Activated CD8-positive, alpha-beta memory T cell treated with anti-CD3 and anti-CD28 coated beads, Interleukin-2, amount 50 U/mL, for 1 hour (primary cell): Measurements from ENCODE around the gene HLA-C.
"Not testable (repeated sequence)": the region's sequence is repeated elsewhere in the genome, so short reads cannot be mapped to it uniquely, and the experiment has no call there.

Experiments used
- DNase-seq: peaks from one replicate; pipeline ENCODE4 v3.0.0-alpha.2; 2020; ENCODE audit errors: extremely low read depth

Gene HLA-C

GRCh38 chr6:31270788-31271640, 878 bp downstream of the HLA-C start:
- no peak for DNase-seq

GRCh38 chr6:31268836-31269235, 3.1 kb downstream of the HLA-C start:
- DNase-seq, result no peak

- no peak for DNase-seq
These were observed 3.5 kb downstream of the HLA-C start for GRCh38 chr6:31268369-31268765.

GRCh38 chr6:31267651-31268368, 4.1 kb downstream of the HLA-C start:
- no peak for DNase-seq

- DNase-seq, result no peak
These were observed 5.1 kb downstream of the HLA-C start for GRCh38 chr6:31266567-31267360.

DNA sequence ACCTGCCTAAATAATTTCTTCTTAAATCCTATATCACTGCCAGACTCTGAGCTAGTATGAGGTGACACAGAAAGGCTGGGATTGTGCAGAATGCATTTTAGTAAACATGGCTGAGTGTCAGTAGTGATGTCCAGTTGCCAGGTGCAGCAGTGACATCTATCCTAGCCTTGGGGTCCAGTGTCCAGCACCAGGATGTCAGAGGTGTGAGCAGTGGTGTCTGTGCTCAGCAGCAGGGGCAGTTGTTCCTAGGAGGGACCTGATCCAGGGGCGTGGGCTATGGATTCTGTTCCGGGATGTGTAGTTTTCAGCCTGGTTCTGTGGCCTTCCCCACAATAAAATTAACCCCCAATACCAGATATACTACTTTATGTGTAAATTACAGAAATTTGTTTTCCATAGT, 6.0 kb downstream of the HLA-C start:
- no peak for DNase-seq

- DNase-seq, result not testable (repeated sequence)
These were observed 8.5 kb downstream of the HLA-C start for GRCh38 chr6:31263346-31263933.

DNA sequence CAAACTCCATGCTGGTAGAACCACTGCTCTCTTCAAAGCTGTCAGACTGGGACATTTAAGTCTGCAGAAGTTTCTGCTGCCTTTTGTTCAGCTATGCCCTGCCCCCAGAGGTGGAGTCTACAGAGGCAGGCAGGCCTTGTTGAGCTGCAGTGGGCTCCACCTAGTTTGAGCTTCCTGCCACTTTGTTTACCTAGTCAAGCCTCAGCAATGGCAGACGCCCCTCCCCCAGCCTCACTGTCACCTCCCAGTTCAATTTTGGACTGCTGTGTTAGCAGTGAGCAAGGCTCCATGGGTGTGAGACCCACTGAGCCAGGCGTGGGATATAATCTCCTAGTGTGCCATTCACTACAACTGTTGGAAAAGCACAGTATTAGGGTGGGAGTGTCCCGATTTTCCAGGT, 11.9 kb downstream of the HLA-C start:
- not testable (repeated sequence) for DNase-seq

DNA sequence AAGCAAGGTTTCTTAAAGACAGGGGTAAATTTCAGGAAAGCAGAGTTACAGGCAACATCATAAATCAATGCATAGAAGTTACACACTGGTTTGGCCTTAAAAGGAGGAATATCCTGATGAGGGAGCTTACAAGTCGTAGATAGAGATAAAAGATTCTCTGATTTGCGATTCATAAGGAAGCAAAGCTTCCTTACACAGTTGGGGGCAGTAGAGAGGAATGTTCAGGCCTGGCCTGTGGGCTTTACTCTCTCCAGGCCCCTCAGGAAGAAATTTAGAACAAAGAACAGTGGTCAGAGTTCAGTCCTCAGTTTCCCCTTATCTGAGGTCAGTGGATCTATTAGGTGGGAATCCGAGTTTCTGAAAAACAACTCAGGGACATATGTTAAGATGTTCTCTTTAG, 19.3 kb downstream of the HLA-C start:
- DNase-seq, result no peak

- DNase-seq, result no peak
These were observed 20.6 kb downstream of the HLA-C start for GRCh38 chr6:31251261-31251660.

GRCh38 chr6:31249184-31249583, 22.7 kb downstream of the HLA-C start:
- DNase-seq, result no peak

GRCh38 chr6:31247813-31248212, 24.1 kb downstream of the HLA-C start:
- DNase-seq, result no peak

DNA sequence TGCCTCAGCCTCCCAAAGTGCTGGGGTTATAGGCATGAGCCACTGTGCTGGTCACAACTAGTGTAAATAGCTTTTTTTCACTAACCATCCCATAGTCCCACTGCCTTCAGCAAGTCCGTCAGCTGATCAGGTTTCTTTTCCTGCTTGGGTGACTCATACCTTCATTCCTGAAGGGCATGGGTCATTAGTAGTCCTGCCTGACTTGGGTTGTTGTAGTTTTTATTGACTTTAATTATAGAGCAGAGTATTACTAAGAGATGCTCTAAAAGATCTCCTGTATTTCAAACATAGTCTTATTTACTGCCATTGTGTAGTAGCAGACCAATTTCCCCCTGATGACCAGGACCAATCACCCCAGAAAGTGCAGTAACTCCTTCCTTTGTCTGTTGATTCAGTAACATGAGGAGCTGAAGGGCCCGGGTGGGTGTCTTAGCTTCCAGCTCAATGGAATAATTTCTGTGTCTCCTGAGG, 25.8 kb downstream of the HLA-C start:
- DNase-seq, result no peak

DNA sequence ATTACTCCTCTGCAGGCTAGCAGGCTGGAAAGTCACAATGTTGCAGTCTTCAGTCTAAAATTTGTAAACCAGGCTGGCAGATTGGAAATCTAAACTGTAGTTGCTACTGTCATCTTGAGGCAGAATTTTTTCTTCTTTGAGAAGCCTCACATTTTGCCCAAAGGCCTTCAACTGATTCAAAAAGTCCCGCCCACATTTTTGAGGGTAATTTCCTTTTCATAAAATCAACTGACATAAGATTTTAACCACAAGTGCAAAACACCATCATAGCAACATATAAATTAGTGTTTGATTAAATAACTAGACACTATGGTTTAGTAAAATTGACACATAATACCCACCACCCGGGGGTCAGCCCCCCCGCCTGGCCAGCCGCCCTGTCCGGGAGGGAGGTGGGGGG, 28.4 kb downstream of the HLA-C start:
- DNase-seq, result no peak

DNA sequence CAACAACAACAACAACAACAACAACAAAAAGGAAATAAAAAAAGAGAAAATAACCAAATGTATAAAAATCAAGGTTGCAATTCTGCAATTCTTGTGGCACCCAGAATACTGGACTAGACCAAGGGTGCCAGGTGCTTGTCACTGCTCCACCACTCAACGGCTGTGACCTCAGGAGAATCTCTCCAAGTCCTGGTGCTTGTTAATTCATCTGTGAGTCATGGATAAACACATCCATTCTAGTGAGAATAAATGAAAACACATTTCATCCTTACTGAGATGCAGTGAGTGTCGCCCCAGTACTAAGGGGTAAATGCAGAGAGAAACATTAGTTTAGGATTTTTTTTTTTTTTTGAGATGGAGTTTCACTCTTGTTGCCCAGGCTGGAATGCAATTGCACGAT, 32.0 kb downstream of the HLA-C start:
- DNase-seq, result no peak

DNA sequence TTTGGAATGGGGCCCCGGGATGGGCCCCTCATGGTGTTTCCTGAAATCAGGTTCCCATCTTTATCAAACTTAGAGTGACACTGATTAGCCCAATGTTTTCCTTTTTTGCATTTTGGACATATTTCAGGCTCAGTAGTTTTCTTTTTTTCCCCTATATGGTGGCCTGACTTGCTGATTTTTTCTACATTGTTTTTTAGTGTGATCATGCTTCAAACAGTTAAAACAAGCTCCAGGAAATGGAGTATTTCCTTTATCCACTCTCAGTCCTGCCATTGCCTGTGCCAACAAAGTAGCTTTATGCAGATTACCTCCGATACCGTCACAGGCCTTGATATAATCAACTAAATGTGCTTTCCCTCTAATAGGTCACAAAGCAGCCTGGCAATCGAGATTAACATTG, 37.8 kb downstream of the HLA-C start:
- not testable (repeated sequence) for DNase-seq

- DNase-seq, result no peak
These were observed 43.4 kb downstream of the HLA-C start for GRCh38 chr6:31228476-31228875.

GRCh38 chr6:31227143-31227542, 44.7 kb downstream of the HLA-C start:
- no peak for DNase-seq

GRCh38 chr6:31225735-31226134, 46.2 kb downstream of the HLA-C start:
- DNase-seq, result no peak

DNA sequence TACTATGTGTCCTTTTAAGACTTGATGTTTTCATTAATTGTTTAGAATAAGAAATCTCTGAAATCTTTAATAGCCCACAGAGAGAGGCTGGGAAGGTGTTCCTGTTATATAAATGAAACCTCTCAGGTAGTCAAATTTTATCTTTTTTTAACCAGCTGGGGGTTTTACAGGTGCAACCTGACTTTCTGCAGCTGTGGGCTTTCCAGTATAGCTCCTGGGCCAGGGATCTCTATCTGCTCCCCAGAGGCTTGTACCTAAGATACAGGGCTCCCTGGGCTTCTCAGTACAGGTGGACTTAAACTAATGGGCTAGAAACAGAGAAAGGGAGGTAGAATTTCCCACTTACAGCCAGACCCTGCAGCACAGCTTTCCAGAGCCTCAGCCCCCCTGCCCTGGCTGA, 49.4 kb downstream of the HLA-C start:
- DNase-seq, result no peak
